ENCODE data around the gene CITED1. TPM values are rescaled to one million over a fixed set of nuclear protein-coding genes. Genes with fewer than 3 reads are reported as not detected.
A peak's percentile ranks its signal among the peaks of the same experiment; 100 is the strongest.

CITED1 gene
- total RNA-seq, 1 experiment from 2014 or later, result 1.1 TPM

DNA sequence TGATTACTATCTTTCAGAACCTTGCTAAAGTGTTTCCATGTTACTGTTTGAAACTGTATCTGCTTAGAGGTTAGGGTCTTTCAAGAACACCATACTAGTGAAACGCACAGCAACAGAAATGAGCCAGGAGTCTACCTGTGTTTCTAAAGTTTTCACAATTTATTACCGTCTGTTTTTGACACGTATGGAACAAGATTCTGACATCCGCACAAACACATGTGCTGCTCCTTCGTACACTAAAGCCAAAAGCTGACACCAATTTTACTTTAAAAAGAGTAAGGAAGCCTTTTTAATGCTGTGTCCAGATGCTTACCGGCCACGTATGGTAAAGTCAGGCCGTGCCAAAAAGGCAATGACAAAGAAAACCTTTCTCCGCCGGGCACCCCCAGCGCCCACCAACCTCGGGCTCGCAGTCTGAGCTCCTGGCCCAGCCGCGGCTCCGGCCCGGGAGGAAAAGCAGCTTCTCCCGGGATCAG, 29.2 kb downstream of the CITED1 start:
- H3K27ac ChIP-seq (ENCODE audit: insufficient read length, low read depth, low read length), result no peak overlapping the region
- no peak overlapping the region for H3K23ac ChIP-seq (ENCODE audit: insufficient read length, low read depth, low read length)
- DNase-seq, result no peak
- peak overlapping the region; percentile 13 for H3T11ph ChIP-seq (ENCODE audit: low read length)
- H4K91ac ChIP-seq (ENCODE audit: insufficient read length, low read depth, low read length), result no peak overlapping the region
- peaks cover 36 to 41% of the 10 kb centered on the region in 2 experiments for H3K4me1 Mint-ChIP-seq
- no peak overlapping the region for H4K5ac ChIP-seq (ENCODE audit: insufficient read length, low read depth, low read length)
- H3K23me2 ChIP-seq (ENCODE audit: insufficient read length, low read depth, low read length, poor library complexity, severe bottlenecking), result no peaks in the 10 kb centered on the region
- TF ChIP-seq, protein P1, sequence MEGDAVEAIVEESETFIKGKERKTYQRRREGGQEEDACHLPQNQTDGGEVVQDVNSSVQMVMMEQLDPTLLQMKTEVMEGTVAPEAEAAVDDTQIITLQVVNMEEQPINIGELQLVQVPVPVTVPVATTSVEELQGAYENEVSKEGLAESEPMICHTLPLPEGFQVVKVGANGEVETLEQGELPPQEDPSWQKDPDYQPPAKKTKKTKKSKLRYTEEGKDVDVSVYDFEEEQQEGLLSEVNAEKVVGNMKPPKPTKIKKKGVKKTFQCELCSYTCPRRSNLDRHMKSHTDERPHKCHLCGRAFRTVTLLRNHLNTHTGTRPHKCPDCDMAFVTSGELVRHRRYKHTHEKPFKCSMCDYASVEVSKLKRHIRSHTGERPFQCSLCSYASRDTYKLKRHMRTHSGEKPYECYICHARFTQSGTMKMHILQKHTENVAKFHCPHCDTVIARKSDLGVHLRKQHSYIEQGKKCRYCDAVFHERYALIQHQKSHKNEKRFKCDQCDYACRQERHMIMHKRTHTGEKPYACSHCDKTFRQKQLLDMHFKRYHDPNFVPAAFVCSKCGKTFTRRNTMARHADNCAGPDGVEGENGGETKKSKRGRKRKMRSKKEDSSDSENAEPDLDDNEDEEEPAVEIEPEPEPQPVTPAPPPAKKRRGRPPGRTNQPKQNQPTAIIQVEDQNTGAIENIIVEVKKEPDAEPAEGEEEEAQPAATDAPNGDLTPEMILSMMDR (conservative IDR thresholded peaks at IDR 0.05), result no peak
- H3K18ac ChIP-seq (ENCODE audit: insufficient read length, low read depth, low read length), result peak overlapping the region; percentile 86
- H2AK5ac ChIP-seq (ENCODE audit: insufficient read length, low read length), result no peak overlapping the region
- H2BK5ac ChIP-seq (ENCODE audit: insufficient read length, low read length), result no peak overlapping the region
- H2BK12ac ChIP-seq (ENCODE audit: insufficient read length, low read depth, low read length), result no peak overlapping the region
- peaks cover 4% of the 10 kb centered on the region; the same call in 1 of the 2 replicates for H3K79me2 ChIP-seq (ENCODE audit: insufficient read depth, low read length)
- H4K20me1 ChIP-seq (ENCODE audit: control insufficient read depth, insufficient read depth, insufficient read length), result no peaks in the 10 kb centered on the region
- H3K9ac ChIP-seq (ENCODE audit: extremely low read depth, insufficient read length, low read length), result peak overlapping the region; percentile 99
- H3K27me3 ChIP-seq (ENCODE audit: insufficient read depth, low read length), result no peaks in the 10 kb centered on the region
- no peaks in the 10 kb centered on the region for H3K9me3 ChIP-seq (ENCODE audit: control insufficient read depth, low read depth, low read length)
- peak overlapping the region; percentile 88 to 90 for H3K4me3 Mint-ChIP-seq
- no peak overlapping the region for H2AFZ ChIP-seq (ENCODE audit: low read length)
- H2BK120ac ChIP-seq (ENCODE audit: low read depth, low read length, poor library complexity, severe bottlenecking), result no peak overlapping the region
- H3K56ac ChIP-seq (ENCODE audit: insufficient read length, low read depth, low read length), result no peak overlapping the region
- peaks cover 10% of the 10 kb centered on the region in 2 experiments for H3K9me3 Mint-ChIP-seq
- no peaks in the 10 kb centered on the region for H3K27me3 Mint-ChIP-seq (ENCODE audit: low read depth)
- peak overlapping the region; percentile 85 to 96 (median 93); a peak in 6 of 7 replicates for H3K27ac Mint-ChIP-seq
- no peak overlapping the region for H3K4ac ChIP-seq (ENCODE audit: low read depth, low read length)
- no peak overlapping the region for H4K8ac ChIP-seq (replicated peaks; ENCODE audit: insufficient read length, low read depth, low read length)
- peak overlapping the region; percentile 80 for H3K4me2 ChIP-seq (ENCODE audit: insufficient read depth, insufficient read length, low read length)
- H2BK20ac ChIP-seq (ENCODE audit: low read depth, low read length, poor library complexity, severe bottlenecking), result no peak overlapping the region
- peaks cover 2% of the 10 kb centered on the region; the same call in 1 of the 2 replicates for H3K4me1 ChIP-seq (ENCODE audit: insufficient read depth, low read length)
- H2BK15ac ChIP-seq (ENCODE audit: low read depth, low read length), result no peak overlapping the region
- WGBS (ENCODE audit: extremely low coverage, insufficient read length, low lambda C conversion rate), result no CpG with 5 or more reads among the region's 18 CpGs
- peaks cover 5% of the 10 kb centered on the region for H3K79me1 ChIP-seq (ENCODE audit: insufficient read depth, low read depth, low read length, poor library complexity, severe bottlenecking)
- H3K36me3 Mint-ChIP-seq (ENCODE audit: insufficient read depth in 1 of 3, low read depth in 3 of 3), result peaks cover 47 to 51% (median 48%) of the 10 kb centered on the region in 3 experiments
- peak overlapping the region; percentile 94 for H3K14ac ChIP-seq (ENCODE audit: insufficient read depth, low read length)
